ENCODE data around the gene ZSWIM4.

The ZSWIM4 gene

GRCh38 chr19:13876834-13877233 is 81.6 kb downstream of the ZSWIM4 start, which contains the start of gene NANOS3:
NANOS3 (plus strand) TSS chr19:13877134; CDS start chr19:13877249, 115 bp downstream.
- no peak for DNase-seq

GRCh38 chr19:13877303-13877702 is 82.1 kb downstream of the ZSWIM4 start:
- DNase-seq = no peak

- DNase-seq = peak; percentile 95
Measured at GRCh38 chr19:13880059-13881043, 85.1 kb downstream of the ZSWIM4 start.

- DNase-seq = peak; percentile 24
Measured at GRCh38 chr19:13881251-13881691, 86.0 kb downstream of the ZSWIM4 start.
